Peyer's patch (tissue), 4 donors: ENCODE data around the gene DNER. TPM values are rescaled to one million over a fixed set of nuclear protein-coding genes. Genes with fewer than 3 reads are reported as not detected.
A peak's percentile ranks its signal among the peaks of the same experiment; 100 is the strongest.

ENCODE experiments used
- DNase-seq, 3 donors: peaks; one replicate each; pipeline ENCODE4 v3.0.0-alpha.2; 2017 to 2019
- H3K27ac ChIP-seq, 4 donors: fragments of 200-600 bp; sonication (generic); one replicate each; pipeline ENCODE4 v1.5.1; 2016 to 2019
- H3K27me3 ChIP-seq, 2 donors: fragments of 200-600 bp; sonication (generic); one replicate each; pipeline ENCODE4 v1.5.1; 2019
- H3K36me3 ChIP-seq, 3 donors: fragments of 200-600 bp; sonication (generic); one replicate each; pipeline ENCODE4 v1.5.1; 2016 to 2019
- H3K4me1 ChIP-seq, 4 donors: fragments of 200-600 bp; sonication (generic); one replicate each; pipeline ENCODE4 v1.5.1; 2016 to 2019
- H3K4me3 ChIP-seq, 4 donors: fragments of 200-600 bp; sonication (generic); 1 replicate in 3 of 4; 2 replicates in 1 of 4; pipeline ENCODE4 v1.5.1; 2016 to 2019; ENCODE audit warnings: mild to moderate bottlenecking in 1 of 4
- H3K9me3 ChIP-seq, 4 donors: fragments of 200-600 bp; sonication (generic); one replicate each; pipeline ENCODE4 v1.5.1; 2016 to 2019; ENCODE audit warnings: mild to moderate bottlenecking in 1 of 4
- POLR2A ChIP-seq, 2 donors: fragments of 450-650 bp; IDR thresholded peaks; one replicate each; pipeline ENCODE4 v1.5.1; 2017; ENCODE audit warnings: antibody characterized with exemption in 2 of 2, mild to moderate bottlenecking in 2 of 2, moderate library complexity in 2 of 2
- total RNA-seq, 4 donors: library from RNA; depleted of rRNA; stranded (reverse); fragments of >200 nt; gene quantifications; one replicate each; pipeline ENCODE4 v1.1.0, GENCODE V29; 2016
- TF ChIP-seq, protein P1 (sequence below), 6 experiments: fragments of 450-650 bp in 4 of 6; fragments of 200-600 bp in 2 of 6; sonication (generic) in 1 of 6; IDR thresholded peaks; one replicate each; pipeline ENCODE4 v1.5.1; 2017 to 2019; ENCODE audit warnings: antibody characterized with exemption in 6 of 6, mild to moderate bottlenecking in 3 of 6, moderate library complexity in 1 of 6

Gene DNER
- total RNA-seq, 4 donors from 2014 or later = 0.35 to 2.5 (median 1.3) TPM; not detected in 1

DNA sequence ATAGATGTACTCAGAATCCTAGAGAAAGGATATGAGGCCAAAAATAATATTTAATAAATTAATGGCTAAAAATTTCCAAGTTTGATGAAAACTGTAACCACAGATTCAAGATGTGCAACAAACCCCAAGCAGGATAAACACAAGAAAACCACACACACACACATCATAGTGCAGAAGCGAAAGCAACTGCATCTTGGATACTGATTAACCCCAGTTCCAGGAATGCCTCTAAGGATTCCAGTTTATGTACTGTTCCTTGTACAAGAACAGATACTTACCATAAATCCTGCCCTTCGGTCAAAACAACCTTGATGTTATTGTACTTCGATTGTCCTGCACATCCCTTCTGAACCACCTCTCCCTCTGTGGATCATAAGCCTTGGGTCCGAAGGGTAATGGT, 320.4 kb downstream of the DNER start:
- no peak for TF ChIP-seq POLR2A (IDR thresholded peaks at IDR 0.05)
- TF ChIP-seq, protein P1, sequence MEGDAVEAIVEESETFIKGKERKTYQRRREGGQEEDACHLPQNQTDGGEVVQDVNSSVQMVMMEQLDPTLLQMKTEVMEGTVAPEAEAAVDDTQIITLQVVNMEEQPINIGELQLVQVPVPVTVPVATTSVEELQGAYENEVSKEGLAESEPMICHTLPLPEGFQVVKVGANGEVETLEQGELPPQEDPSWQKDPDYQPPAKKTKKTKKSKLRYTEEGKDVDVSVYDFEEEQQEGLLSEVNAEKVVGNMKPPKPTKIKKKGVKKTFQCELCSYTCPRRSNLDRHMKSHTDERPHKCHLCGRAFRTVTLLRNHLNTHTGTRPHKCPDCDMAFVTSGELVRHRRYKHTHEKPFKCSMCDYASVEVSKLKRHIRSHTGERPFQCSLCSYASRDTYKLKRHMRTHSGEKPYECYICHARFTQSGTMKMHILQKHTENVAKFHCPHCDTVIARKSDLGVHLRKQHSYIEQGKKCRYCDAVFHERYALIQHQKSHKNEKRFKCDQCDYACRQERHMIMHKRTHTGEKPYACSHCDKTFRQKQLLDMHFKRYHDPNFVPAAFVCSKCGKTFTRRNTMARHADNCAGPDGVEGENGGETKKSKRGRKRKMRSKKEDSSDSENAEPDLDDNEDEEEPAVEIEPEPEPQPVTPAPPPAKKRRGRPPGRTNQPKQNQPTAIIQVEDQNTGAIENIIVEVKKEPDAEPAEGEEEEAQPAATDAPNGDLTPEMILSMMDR (IDR thresholded peaks at IDR 0.05) = no peak
- Histone ChIP-seq H3K36me3 (no peaks in the 10 kb centered on the region), H3K9me3 (no peaks in the 10 kb centered on the region), H3K4me3 (no peak overlapping the region), H3K27me3 (no peaks in the 10 kb centered on the region), H3K27ac (no peak overlapping the region), H3K4me1 (no peaks in the 10 kb centered on the region)
- DNase-seq = no peak

DNA sequence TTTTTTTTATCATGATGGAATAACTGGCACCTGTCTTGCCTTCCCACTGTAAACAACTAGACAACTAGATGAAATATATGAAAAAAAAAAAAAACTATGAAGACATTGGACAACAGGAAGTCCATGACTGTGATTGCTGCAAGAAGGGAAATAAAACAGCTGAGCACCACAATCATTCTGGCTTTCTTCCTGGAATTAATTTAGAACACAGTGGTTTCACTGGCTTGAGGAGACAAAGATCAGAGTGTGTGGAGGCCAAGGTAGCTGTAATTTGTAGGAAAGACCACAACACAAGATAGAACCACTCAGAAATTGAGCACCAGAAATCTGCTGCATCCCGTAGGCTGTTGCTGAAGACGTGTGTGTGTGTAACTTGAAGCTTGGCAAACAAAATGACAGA, 322.2 kb downstream of the DNER start:
- TF ChIP-seq, protein P1 (IDR thresholded peaks at IDR 0.05) = no peak
- no peak for TF ChIP-seq POLR2A (IDR thresholded peaks at IDR 0.05)
- H3K9me3 ChIP-seq = no peaks in the 10 kb centered on the region
- H3K4me1 ChIP-seq = no peaks in the 10 kb centered on the region
- H3K27me3 ChIP-seq = no peaks in the 10 kb centered on the region
- H3K4me3 ChIP-seq = no peak overlapping the region
- no peak for DNase-seq
- H3K27ac ChIP-seq = peak overlapping the region in 2 of 4 donors; percentile 11 to 30
- H3K36me3 ChIP-seq = no peaks in the 10 kb centered on the region

DNA sequence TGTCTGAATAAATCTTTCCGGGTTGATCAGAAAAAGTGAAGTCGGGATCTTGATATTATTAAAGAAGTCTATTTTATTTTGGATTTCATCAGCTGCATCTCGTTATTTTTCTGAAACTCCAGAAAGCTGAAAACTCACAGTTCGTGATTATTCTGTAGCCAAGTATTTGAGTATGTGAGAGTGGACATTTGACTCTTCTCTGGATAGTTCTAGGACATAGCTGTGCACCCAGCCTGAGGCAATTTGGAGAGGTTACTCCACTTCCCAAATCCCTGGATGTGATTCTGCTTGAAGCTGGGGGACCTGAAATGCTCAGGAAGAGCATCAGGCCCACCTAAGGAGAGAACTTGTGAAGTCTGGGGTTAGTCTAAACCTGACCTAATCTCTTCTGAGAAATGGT, 325.6 kb downstream of the DNER start:
- DNase-seq = no peak
- Histone ChIP-seq H3K36me3 (no peaks in the 10 kb centered on the region), H3K27ac (no peak overlapping the region), H3K4me1 (no peaks in the 10 kb centered on the region), H3K27me3 (no peaks in the 10 kb centered on the region), H3K9me3 (peaks cover 0 to 5% (median 0%) of the 10 kb centered on the region in 4 donors), H3K4me3 (no peak overlapping the region)
- TF ChIP-seq, protein P1 (IDR thresholded peaks at IDR 0.05) = no peak
- TF ChIP-seq POLR2A (IDR thresholded peaks at IDR 0.05) = no peak

DNA sequence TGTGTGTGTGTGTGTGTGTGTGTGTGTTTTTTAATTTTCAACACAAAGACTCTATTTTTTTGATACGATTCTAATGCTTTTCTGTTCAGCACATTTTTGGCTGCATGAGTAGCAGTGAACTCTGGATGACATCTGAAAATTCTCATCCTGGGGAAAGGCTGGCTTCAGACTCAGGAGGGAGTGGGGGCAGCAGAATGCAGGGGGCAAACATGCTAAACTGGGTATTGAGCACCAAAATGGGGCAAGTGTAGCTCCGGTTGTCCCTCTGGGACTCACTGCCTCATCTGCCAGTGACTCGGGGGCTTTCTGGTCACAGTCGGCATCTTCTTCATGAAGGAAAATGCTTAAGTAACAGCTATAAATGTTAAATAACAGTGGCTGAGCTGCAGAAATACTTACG, 326.5 kb downstream of the DNER start:
- Histone ChIP-seq H3K9me3 (peaks cover 0 to 5% (median 0%) of the 10 kb centered on the region in 4 donors), H3K36me3 (no peaks in the 10 kb centered on the region), H3K27me3 (no peaks in the 10 kb centered on the region), H3K27ac (no peak overlapping the region), H3K4me1 (no peaks in the 10 kb centered on the region), H3K4me3 (no peak overlapping the region)
- TF ChIP-seq, protein P1 (IDR thresholded peaks at IDR 0.05) = no peak
- TF ChIP-seq POLR2A (IDR thresholded peaks at IDR 0.05) = no peak
- no peak for DNase-seq

DNA sequence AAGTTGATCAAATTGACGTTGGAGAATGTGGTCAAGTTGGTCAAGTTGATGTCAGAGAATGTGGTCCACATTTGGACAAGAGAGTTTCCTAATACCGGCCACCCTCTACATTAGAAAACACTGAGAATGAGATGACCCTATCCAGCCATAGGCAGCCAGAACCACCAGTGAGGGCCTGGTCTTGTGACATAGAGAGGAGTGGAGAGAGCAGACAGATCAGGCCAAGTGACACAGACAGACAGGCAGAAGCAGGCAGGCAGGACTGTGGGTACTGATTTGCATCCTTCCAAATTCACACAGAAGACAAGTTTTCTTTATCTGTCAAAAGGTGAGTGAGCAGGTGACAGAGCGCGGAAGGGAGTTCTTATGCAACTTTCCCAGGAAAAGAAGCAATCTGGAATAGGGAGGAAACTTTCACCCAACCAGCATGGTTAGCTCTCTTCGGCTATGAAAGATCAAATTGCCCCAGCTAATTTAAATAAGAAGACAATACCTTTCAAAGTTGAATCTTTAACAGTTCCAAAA, 334.2 kb downstream of the DNER start:
- DNase-seq = no peak
- TF ChIP-seq, protein P1 (IDR thresholded peaks at IDR 0.05) = no peak
- no peak for TF ChIP-seq POLR2A (IDR thresholded peaks at IDR 0.05)
- no peak overlapping the region for H3K27ac ChIP-seq
- no peaks in the 10 kb centered on the region for H3K4me1 ChIP-seq
- H3K27me3 ChIP-seq = no peaks in the 10 kb centered on the region
- no peaks in the 10 kb centered on the region for H3K36me3 ChIP-seq
- H3K4me3 ChIP-seq = no peak overlapping the region
- H3K9me3 ChIP-seq = peaks cover 0 to 5% (median 0%) of the 10 kb centered on the region in 4 donors

DNA sequence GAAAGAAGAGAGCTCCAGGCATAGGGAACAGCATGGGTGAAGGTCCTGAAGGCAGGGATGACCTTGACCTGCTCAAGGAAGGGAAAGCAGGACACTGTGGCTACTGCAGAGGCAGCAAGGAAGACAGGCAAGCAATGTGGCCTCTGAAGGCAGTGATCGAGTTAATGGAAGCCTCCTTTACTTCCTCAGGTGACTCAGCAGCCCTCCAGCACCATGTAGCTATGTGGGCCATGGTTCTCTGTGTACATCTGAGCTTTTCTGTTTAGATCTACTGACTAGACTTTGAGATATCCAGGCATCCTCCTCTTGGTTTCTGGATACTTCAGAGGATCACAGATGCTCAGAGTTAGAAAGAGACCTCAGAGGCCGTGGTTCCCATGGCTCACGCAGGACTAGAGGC, 336.0 kb downstream of the DNER start:
- H3K4me3 ChIP-seq = no peak overlapping the region
- DNase-seq = no peak
- H3K36me3 ChIP-seq = no peaks in the 10 kb centered on the region
- H3K27me3 ChIP-seq = no peaks in the 10 kb centered on the region
- TF ChIP-seq, protein P1 (IDR thresholded peaks at IDR 0.05) = no peak
- no peak for TF ChIP-seq POLR2A (IDR thresholded peaks at IDR 0.05)
- H3K4me1 ChIP-seq = no peaks in the 10 kb centered on the region
- peaks cover 0 to 5% (median 0%) of the 10 kb centered on the region in 4 donors for H3K9me3 ChIP-seq
- H3K27ac ChIP-seq = no peak overlapping the region
